GM21515 (cell line): Measurements from ENCODE around the gene CRY1.

Source experiments
- ATAC-seq: cut with Tn5 transposase; IDR thresholded peaks from one replicate; pipeline ENCODE4 v1.9.1; 2021; ENCODE audit not compliant: unreplicated experiment

Gene CRY1

DNA sequence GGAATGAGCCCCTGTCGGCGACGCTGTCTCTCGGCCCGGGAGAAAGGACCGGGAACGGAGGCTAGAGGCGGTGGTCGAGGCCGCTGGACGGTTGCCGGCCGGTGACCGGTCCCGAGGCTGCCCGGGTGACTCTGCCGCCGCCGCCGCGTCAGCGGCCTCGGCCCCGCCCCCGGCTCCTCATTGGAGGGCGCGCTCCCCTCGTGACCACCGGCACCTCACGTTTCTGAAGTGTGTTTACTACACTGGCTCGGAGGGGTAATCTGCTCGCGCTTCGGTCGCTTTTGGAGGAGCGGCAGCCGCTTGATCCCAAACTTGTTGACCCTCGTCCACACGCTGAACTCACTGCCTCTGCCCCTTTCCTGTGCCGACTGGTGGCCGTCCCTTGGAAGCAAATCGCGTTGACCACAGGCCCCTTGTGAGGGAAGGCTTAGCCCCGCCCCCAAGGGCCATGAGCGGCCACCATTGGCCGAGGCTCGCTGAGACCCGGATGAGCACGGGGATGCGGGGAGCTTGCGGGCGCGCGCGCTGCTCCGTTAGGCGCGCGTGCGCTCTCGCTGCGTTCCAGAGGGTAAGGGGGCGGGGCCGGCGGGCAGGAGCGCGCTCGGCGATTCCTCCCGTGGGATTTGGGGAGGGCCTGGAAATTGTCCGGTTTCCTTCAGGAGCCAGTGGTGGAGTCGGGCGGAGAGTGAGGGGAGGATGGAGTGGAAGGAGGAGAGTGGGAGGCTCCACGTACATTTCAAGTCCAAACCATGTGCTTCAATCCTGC, at the start of gene CRY1:
Gene CRY1 (minus strand): TSS at position 133 of the 766 bp plus-strand sequence. CDS start 588 bp downstream, outside the sequence.
- ATAC-seq = peak; percentile 91

DNA sequence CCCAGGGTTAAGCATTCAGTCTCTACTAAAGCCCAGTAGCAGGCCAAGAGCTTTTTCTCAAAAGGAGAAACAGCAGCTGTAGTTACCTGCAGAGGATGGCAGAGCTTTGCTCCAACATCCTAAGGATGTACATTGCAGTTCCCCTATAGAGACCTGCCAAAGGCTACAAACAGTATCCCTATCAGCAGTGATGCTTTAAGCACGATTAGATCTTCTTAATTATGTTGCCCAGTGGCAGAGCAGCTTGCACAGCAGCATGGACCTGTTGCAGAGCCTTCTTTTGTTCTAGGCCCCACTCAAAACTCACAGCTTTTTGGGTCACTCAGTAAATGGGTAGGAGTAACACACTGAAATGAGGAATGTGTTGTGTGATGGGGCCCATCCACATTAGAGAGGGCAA, 46.4 kb upstream of the CRY1 start:
- no peak for ATAC-seq

DNA sequence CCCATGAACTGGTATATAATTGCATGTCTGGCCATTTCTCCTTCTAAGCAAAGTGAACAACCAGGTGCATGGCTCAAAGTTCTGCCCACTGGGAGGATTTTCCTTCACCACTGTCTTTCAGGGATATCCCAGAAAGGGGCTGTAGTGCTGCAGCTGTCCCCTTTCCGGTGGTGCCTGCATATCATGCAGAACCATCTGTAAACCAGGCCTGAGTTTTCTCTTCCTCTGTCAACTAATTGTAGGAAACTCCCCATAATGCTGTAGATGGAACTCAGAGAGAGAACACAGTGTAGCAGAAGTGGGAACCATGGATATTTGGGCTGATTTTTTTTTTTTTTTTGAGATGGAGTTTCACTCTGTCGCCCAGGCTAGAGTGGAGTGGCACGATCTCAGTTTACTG, 45.6 kb upstream of the CRY1 start:
- no peak for ATAC-seq

DNA sequence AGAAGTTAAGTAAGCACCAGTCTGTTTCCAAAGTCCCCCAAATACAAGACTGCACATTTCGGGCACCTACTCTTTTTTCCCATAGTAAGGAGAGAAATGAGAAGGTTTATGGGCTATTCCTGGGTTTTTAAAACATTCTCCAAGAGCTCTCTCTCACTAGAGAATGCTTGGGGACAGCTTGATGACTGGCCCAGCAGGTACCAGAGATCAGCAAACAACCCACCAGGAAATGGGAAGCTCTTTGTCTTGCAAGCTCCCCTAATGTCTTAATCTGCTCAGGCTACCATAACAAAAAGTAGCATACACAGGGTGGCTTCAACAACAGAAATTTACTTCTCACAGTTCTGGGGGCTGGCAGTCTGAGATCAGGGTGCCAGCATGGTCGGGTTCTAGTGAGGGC, 41.8 kb upstream of the CRY1 start:
- no peak for ATAC-seq

DNA sequence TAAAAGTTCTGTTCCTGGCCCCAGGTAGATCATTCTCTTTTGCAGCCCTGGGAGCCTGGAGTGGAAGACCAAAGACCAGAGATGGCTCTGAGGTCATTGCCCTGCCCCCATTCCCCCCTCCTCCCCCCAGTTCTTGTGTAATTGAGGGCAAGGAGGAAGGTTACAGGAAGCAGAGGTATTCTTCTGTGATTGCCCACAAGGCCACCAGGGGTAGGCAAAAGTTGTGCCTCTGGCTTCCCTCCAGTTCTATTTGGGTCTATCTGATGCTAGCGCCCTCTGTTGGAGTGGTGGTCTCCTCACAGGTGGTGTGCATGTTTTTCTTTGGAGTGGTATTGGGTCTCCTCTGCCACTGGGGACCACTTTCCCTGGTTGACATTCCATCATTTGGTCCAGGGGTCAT, 41.2 kb upstream of the CRY1 start:
- ATAC-seq = no peak

DNA sequence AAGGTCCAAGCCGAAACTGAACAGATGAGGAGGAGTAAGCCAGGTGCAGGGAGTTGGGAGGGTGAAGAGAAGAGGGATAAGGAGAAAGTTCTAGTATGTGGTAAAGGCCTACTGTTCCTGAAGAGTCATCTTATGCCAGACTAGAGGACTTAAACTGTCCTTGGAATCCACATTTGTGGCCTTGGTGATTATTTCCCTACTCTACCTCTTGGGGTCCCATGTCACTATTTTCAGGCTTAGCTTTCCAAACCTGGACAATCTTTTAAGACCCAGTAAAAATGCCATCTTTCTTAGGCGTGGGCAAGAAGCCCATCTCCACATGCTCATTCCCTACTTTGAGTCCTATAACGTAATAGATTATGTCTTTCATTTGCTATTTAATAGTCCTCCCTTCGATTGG, 40.1 kb upstream of the CRY1 start:
- no peak for ATAC-seq

DNA sequence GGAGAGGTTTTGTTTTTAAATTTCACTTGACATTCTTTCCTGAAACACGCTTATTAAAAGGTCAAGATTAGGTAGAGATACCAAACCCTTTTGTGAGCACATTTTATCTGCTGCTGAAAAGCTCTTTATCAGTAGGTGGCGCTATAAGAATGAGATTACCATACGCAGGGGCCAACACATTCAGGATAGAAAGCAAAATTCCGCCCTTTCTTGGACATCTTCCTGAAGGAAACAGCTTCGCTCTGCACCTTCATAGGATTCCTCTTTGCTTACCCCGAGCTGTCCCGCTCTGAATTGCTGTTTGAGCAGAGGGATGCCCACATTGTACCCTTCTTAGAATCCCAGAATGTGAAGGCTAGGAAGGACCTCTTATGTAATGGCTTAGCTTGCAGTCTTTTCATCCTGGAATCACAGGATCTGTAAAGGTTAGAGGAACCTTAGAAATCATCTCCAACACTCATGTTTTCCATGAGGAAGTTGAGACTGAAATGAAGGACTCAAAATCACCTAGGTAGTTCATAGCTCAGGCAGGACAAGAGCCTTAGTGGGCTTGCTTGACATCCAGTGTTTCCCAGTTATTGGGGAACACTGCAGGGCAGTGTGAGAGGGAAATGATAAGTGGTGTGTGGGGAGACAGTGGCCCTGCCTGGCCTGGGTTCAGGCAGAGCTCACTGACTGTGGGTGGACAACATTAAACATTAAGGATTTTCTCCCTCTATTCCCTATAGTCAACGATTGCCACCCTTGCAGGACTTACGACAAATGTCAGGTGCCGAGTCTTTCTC, 38.7 kb upstream of the CRY1 start:
- ATAC-seq = no peak

DNA sequence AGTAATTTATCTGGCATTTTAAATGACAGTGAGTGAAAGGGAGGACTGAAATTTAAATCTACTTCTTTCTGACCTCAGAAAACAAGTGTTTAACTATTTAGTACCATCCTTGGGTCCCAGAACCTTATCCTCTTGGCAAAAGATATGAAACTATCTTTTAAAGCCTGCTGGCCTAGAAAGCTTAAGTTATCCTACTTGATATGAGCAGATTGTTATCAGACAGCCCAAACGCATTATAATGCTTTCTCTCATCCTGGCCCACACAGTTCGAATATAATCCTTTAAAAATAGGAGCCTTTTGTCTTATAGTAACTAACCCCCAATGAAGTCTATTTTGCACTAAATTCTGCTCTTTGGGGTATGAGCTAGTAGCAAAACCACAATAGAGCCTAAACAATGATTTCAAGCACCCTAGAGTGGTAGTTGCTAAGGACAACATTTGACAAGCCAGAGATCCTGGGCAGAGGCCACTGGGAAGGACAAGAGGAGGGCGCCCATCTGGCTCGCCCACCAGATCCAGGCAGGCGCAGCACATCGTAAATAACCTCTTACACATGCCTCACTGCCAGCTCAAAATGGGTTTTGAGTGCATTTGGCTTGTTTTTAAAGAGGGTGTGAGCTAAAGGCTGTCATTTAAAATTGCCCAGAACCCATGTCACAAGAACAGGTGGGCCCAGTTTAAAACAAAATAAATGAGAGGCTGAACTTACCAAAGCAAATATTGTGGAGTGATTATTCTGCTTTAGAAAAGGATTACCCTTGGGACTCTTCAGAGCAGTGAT, 37.7 kb upstream of the CRY1 start:
- no peak for ATAC-seq

DNA sequence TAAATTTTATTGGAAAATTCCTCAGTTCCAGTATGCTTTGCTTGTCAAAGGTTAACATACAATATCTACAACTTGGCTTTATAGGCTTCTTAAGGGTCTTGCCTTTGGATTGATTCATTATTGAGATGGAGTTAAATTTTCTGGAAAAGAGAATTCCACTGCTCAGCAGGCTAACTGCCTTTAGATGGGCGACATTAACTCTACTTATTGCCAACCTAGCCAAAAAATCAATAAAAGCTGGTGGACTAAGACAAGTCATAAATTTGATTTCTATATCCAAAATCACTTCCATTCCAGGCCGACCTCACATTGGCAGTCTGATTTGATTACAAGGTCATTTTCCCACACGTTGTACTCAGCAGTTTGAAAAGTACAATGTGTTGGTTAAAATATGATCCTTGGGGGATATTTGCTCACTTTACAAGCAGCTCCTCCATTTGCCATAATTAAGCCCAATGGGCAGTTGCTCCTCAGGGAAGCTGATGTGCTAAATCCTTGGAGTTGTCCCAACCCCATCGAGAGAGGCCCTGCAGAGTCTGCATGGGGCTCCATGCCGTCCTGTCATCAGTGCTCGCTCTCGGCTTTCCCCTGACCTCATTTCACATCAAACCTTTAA, 36.1 kb upstream of the CRY1 start:
- ATAC-seq = no peak

DNA sequence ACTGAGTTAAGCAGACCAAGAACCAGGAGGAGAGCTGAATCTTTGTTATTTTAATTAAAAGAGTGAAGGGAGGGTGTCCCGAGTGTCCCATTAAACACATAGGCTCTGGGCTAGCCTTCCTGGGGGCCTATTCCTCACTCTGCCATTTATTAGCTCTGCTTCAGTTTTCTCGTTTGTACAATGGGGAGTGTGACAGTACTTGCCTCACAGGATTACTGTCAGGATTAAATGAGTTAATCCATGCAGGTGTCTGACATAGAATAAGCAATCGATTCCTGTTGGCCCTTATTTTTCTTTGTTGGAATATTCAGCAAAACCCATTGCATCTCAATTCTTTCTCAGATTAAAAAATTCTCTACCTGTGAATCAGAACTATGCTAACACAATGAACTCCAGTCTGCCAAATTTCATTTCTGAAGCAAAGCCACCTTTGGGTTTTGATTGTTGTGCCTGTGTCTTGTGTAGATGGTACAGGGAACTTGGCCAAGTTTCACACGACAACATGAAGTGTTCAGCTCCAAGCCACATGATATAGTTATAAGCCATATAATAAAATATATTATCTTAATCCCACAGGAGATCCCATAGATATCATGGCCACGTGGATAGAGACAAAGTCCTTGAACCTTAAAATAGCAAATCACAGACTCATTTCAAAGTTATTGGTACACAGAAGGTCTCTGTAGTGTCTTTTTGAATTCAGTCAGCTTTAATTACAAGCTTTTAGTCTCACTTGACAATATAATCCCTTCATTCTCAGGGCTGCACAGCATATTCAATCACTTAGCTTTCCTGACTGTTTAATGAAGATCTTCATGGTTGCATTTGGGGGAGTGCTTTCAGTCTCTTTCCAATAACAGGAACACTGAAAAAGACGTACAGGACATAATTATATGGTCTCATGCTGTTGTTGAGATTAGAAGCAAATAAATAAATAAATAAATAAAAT, 34.4 kb upstream of the CRY1 start:
- no peak for ATAC-seq

DNA sequence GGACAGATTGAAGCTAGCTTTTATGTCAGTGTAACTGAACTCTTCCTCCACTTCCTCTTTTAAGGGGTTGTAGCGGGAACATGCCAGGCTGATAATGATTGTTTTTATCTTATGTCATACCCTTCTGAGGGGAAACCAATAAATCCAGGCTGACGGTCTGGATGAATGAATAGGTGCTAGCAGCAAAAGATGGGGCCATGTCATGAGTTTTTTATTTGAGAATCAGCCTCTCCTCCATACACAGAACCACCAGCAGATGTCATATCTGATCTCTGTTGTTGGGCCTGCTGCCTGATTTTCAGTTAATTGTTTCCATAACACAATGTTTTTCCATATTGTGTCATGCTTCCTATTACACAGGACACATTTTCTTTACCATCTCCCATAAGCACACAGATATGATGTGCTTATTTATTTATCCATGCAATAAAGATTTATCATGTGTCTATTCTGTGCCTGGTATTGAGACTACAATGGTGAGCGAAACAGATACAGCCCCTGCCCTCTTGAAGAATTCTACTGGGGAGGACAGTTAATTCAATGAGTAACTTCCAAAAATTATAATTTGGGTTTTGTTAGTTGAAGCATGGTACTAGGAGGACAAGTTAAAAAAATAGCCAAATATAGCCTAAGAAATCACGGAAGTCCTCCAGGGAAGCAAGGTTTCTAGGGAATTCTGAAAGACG, 33.6 kb upstream of the CRY1 start:
- no peak for ATAC-seq

DNA sequence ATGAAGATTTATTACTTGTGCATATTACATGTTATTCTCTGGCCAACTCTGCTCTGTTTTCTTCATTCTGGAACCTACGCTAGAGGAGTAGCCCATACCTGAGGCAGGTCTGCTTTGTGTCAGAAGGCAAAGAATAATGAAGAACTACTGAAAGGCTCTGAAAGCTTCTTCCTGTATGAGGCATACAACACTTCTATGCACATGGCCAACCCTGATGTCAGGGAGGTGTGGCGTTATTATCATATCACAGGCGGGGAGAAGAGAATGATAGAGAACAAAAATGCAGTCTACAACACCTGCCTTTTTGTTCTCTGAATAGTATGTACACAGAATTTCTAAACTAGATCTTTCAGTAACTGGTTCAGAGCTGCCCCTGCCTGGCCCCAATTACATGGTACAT, 32.5 kb upstream of the CRY1 start:
- no peak for ATAC-seq

DNA sequence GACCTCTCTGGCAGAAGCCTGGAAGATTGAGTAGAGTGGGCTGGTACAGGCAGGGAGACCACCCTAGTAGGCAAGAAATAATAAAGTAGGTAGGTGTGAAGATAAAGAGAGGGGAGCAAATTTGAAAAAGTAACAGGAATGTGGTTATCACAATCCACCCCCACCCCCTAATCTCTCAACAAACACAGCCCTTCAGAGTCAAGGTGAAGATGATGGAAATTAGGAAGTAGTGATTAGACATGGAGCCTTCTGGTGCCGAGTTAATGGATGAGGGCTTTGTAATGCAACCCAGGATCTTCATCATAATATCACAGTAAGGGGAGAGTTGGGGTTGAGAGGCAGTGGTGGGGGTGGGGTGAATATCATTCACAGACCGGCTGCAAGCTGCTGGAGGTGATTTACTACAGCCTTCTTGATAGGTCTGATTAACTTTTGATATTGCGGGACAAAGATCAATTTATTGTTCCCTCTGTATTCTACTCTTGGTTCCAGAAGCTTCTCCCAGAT, 29.2 kb upstream of the CRY1 start:
- no peak for ATAC-seq

DNA sequence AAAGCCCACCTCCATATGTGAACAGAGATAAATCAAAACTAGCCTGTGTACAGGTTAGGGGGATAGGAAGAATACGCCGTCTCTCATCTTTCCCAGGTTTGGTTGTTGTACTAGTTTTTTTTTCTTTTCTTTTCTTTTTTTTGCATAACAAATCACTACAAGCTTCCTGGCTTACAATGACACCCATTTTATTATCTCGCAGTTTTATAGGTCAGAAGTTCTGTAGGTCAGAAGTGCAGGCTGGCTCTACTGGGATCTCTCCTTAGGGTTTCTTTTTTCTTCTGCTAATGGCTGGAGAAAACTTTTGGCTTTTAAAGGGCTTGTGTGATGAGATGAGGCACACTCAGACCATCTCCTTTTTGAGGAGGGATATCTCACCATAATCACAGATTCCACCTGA, 25.7 kb upstream of the CRY1 start:
- no peak for ATAC-seq

DNA sequence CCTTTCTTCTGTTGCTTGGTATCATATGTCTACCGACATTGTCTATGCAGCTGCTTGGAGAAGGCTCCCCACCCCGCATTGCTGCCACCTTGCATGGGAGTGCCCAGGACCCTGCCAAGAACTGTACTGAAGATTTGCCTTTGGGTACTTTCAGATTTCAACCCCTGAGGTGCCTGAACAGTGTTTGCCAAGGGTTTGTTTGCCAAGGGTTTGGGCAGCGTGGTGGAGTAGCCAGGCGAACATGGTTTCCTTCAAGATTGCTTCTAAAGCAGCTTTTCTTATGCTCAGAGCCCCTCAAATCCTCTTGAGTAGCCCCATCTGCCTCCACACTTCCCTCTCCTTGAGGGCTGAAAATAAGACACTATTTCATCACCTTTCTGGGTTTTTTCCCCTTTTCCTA, 25.3 kb upstream of the CRY1 start:
- ATAC-seq = no peak

DNA sequence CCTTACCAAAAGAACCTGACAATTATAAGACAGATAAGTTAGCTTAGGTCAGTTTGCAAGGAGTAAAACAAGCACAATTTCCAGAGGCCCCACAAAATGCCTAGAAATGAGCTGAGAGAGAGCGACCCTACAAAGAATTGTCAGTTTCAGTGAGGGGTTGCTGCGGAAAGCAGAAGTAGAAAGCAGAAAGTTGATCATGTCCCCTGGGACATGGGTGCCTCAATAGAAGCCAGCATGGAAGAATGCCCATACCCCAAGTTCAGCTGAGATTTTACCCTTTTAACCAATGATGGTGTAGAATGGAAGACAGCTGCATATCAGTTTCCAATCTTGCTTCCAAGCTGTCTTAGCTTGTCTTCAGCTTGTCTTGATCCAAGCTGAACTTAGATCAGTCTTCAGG, 21.8 kb upstream of the CRY1 start:
- no peak for ATAC-seq

DNA sequence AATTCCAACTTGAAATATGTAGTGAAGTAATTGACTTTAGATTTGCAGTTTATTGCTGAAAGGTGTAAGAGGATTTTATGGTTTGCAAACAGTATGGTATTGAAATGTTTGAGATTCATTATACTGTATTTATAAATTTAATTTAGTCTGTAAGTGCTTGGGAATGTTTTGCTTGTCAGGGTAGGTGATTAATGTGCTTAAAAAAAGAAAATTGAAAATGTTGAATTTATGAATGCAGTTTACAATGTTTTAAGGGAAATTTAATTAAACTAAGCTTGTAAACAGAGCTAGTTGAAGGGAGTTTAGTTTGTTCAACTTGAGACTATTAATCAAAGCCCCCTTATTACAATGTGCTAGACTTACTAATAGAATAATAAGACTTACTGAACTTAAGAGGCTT, 18.0 kb upstream of the CRY1 start:
- ATAC-seq = no peak

DNA sequence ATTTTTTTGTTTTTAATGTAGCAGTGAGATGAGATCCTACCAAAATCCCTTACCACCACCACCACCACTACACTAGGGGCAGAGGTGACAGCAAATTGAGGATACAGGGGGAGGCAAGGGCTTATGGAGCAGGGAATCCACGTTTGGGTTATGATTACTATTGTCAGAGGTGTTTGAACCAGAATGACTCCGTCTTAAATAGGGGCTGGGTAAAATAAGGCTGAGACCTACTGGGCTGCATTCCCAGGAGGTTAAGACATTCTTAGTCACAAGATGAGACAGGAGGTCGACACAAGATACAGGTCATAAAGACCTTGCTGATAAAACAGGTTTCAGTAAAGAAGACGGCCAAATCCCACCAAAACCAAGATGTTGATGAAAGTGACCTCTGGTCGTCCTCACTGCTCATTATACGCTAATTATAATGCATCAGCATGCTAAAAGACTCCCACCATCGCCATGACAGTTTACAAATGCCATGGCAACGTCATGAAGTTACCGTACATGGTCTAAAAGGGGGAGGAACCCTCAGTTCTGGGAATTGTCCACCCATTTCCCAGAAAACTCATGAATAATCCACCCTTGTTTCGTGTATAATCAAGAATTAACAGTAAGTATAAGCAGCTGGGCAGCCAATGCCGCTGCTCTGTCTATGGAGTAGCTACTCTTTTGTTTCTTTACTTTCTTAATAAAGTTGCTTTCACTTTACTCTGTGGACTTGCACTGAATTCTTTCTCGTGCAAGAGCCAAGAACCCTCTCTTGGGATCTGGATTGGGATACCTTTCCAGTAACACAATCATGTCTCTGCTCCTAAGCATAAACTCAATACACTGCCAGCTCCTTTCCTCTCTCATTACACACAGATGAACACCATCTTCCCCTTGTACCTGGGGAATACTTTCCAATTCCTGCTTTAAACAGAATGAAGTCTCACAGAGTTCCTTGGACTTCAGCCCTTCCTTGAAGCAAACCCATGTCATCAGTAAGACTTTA, 16.7 kb upstream of the CRY1 start:
- ATAC-seq = no peak
